ENCODE measurements around the gene METTL25B. TPM values are rescaled to one million over a fixed set of nuclear protein-coding genes. Genes with fewer than 3 reads are reported as not detected.

Gene METTL25B
- total and polyA plus RNA-seq, 9 donors: 18.1 to 39.6 (median 33.2) TPM

GRCh38 chr1:156684227-156684782, 44.0 kb upstream of the METTL25B start:
- no peaks in the 10 kb centered on the region for H3K4me1 ChIP-seq (ENCODE audit: insufficient read depth)
- 69 to 76% (median 72%) methylated on average over 5 of the region's 5 CpGs for WGBS, 3 donors
- no peak for DNase-seq
- H3K27ac ChIP-seq: no peak overlapping the region
- no peaks in the 10 kb centered on the region for H3K27me3 ChIP-seq
- no peaks in the 10 kb centered on the region for H3K36me3 ChIP-seq
- no peak overlapping the region for H3K4me3 ChIP-seq
- no peak for TF ChIP-seq POLR2A (IDR thresholded peaks at IDR 0.05)
- TF ChIP-seq CTCF (IDR thresholded peaks at IDR 0.05): no peak
- no peak for TF ChIP-seq EP300 (IDR thresholded peaks at IDR 0.05)
- no peaks in the 10 kb centered on the region for H3K9me3 ChIP-seq
- intact Hi-C loops (cut with DNase I): no loop called here

GRCh38 chr1:156689035-156689952, 39.0 kb upstream of the METTL25B start:
- intact Hi-C loops (cut with DNase I): loop anchor here in 2 of 4 donors (1.0 to 2.0 kb wide), 2 partner anchors 36 kb away; no protein-coding TSS in a partner anchor
- WGBS, 3 donors: 0 to 1% (median 0%) methylated on average over 23 of the region's 23 CpGs
- Histone ChIP-seq H3K27ac (no peak overlapping the region), H3K4me1 (ENCODE audit: insufficient read depth) (peaks cover 2% of the 10 kb centered on the region), H3K27me3 (no peaks in the 10 kb centered on the region), H3K36me3 (no peaks in the 10 kb centered on the region), H3K9me3 (no peaks in the 10 kb centered on the region), H3K4me3 (no peak overlapping the region)
- TF ChIP-seq POLR2A (IDR thresholded peaks at IDR 0.05) (no peak), EP300 (IDR thresholded peaks at IDR 0.05) (no peak), CTCF (IDR thresholded peaks at IDR 0.05) (peak; percentile 91 to 92 (median 92))
- peak; percentile 72 to 84 (median 83) for DNase-seq

GRCh38 chr1:156689953-156690674, 38.2 kb upstream of the METTL25B start:
- intact Hi-C loops (cut with DNase I): loop anchor here (1.0 to 10.0 kb wide), 4 partner anchors 35 to 175 kb away; partner anchors contain the start of gene NTRK1 (in 1 of the 4)
- Histone ChIP-seq H3K4me1 (ENCODE audit: insufficient read depth) (peaks cover 2% of the 10 kb centered on the region), H3K27me3 (no peaks in the 10 kb centered on the region), H3K27ac (no peak overlapping the region), H3K36me3 (no peaks in the 10 kb centered on the region), H3K4me3 (no peak overlapping the region), H3K9me3 (no peaks in the 10 kb centered on the region)
- WGBS, 3 donors: 16 to 28% (median 19%) methylated on average over 10 of the region's 10 CpGs
- DNase-seq: no peak
- no peak for TF ChIP-seq CTCF (IDR thresholded peaks at IDR 0.05)
- no peak for TF ChIP-seq EP300 (IDR thresholded peaks at IDR 0.05)

- Histone ChIP-seq H3K9me3 (no peaks in the 10 kb centered on the region), H3K36me3 (no peaks in the 10 kb centered on the region), H3K4me1 (ENCODE audit: insufficient read depth) (peaks cover 2% of the 10 kb centered on the region), H3K27me3 (no peaks in the 10 kb centered on the region), H3K27ac (no peak overlapping the region), H3K4me3 (no peak overlapping the region)
- intact Hi-C loops (cut with DNase I): loop anchor here in 3 of 4 donors (2.0 to 10.0 kb wide), 3 partner anchors 34 to 174 kb away; partner anchors contain the start of gene NTRK1 (in 1 of the 3)
- WGBS, 3 donors: 54 to 59% (median 59%) methylated on average over 8 of the region's 8 CpGs
- no peak for DNase-seq
- TF ChIP-seq POLR2A (IDR thresholded peaks at IDR 0.05): no peak
- no peak for TF ChIP-seq CTCF (IDR thresholded peaks at IDR 0.05)
- no peak for TF ChIP-seq EP300 (IDR thresholded peaks at IDR 0.05)
Observed at GRCh38 chr1:156690675-156691036, 37.6 kb upstream of the METTL25B start.
